Islet precursor cell (in vitro differentiated cells): ENCODE measurements around the gene IGFBP7.

ENCODE experiments used
- DNase-seq: peaks from one replicate; pipeline ENCODE4 v3.0.0-alpha.2; 2018

Gene IGFBP7

DNA sequence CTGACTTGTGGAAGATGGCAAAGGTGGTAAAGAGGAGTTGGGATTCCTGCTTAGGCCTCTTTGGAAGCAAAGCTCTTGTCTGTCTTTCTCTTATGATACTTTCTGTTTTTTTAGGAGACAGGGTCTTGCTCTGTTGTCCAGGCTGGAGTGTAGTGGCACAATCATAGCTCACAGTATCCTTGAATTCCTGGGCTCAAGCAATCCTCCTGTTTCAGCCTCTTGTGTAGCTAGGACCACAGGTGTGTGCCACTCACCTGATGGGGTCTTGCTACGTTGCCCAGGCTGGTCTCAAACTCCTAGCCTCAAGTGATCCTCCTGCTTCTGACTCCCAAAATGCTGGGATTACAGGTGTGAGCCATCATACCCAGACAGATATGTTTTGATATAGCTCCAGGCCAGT is 19.3 kb upstream of the IGFBP7 start:
- no peak for DNase-seq

DNA sequence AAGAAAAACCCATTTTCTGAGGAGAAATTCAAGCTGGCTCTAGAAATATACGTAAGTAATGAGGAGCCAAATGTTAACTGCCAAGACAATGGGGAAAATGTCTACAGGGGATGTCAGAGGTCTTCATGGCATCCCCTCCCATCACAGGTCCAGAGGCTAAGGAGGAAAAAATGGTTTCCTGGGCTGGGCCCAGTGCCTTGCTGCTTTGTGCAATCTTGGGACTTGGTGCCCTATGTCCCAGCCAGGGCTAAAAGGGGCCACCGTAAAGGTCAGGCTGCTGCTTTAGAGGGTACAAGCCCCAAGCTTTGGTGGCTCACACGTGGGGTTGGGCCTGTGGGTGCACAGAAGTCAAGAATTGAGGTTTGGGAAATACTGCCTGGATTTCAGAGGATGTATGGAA is 17.2 kb upstream of the IGFBP7 start:
- no peak for DNase-seq

DNA sequence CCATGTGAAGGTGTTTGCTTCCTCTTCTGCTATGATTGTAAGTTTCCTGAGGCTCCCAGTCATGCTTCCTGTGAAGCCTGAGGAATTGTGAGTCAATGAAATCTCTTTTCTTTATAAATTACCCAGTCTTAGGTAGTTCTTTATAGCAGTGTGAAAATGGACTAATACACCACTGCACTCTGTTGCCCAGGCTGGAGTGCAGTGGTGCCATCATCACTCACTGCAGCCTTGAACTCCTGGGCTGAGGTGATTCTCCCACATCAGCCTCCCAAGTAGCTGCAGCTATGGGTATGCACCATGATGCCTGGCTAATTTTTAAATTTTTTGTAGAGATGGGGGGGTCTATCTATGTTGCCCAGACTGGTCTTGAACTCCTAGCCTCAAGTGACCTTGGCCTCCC is 15.8 kb upstream of the IGFBP7 start:
- DNase-seq = no peak

DNA sequence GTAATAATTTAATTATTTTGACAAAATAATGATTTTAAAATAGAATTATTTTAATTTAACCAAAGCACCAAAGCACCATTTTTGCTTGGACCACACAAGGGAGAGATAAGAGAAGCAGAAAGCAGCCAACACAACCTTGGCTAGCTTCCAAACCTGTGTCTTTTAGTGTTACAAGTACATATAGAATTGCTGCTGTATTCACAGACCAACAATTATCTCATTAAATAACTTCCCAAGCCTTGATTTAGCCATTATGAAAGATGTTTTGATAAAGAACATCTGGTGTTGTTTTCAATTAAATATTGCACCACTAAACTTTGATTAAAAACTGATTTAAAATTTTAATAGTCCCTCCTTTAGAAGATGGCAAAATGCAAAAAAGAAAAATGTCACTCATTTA is 14.0 kb upstream of the IGFBP7 start:
- no peak for DNase-seq

DNA sequence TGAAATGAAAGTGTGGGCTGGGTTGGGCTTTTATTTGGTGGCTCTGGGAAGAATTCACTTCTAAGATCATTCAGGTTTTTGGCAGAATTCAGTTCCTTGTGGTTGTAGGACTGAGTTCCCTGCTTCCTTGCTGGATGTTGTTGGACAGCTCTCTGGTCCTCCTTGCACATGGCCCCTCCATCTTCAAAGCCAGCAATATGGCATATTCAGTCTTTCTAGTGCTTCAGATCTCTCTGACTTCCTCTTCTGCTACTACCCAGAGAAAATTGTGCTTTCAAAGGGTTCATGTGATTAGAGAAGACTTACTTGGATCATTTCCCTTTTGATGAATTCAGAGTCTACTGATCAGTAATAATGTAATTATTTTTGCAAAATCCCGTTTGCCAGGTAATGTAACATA is 12.8 kb upstream of the IGFBP7 start:
- DNase-seq = no peak

DNA sequence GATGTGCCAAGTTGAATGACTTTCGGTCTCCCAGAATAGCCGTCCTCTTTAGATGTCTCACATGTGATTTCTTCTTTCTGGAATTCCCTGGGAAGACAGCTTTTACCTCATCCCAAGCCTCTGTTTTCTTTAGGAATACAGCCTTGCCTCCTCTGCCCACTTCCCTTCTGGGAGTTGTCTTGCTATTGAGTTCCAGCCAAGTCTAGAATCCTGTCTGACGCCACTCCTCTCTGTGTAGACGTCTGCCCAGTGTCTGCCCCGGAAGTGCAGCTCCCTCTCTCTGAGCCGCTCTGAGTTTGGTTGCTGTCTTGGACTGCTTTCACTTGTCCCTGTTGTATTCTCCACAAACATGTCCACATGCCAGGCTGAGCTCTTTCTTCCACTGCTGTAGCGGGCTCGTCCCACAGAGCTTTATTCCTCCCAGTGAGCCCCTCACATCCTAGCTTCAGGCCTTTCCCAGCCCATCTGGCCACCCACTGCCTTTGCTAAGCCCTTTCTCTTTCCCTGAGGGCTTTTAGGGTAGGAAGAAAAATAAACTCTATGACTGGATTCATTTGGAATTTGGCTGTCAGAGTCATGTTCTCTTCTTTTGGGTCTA is 9.0 kb upstream of the IGFBP7 start:
- peak; percentile 82 for DNase-seq

DNA sequence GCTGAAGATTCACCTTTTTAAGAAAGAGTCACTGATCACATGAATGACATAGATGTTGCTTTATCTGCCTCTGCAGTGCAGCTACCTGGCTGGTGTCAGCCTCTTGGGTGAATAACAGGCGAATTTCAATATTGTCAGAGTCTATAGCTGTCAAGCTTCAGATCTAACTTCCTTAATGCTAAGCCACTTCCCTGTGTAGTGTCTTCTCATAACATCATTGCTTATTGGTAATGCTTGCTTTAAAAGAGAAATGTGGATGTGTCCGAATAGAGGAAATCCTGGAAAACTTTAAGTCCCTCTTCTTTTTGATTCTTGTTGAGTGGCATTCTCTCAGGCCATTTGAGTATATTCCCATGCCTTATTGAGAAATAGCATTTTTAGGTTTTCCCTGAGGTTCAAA is 7.3 kb upstream of the IGFBP7 start:
- no peak for DNase-seq

DNA sequence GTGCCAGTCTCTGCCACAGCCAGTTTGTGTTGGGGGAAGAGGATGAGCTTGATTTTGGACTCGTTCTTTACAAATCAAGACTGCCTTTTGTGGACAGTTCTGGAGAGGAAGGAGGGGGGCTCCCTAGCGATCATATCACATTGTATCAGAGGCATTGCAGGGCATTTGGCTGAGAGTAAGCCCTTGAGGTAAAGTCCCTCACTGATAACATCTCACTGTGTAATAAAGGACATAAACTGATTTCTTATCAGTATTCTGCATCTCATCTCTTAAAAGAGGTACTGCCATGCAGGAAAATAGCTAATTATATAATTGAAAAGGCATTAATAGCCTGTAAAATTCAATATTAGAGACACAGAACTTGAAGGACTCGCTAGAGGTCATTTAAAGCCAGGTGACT is 6.1 kb upstream of the IGFBP7 start:
- DNase-seq = no peak

DNA sequence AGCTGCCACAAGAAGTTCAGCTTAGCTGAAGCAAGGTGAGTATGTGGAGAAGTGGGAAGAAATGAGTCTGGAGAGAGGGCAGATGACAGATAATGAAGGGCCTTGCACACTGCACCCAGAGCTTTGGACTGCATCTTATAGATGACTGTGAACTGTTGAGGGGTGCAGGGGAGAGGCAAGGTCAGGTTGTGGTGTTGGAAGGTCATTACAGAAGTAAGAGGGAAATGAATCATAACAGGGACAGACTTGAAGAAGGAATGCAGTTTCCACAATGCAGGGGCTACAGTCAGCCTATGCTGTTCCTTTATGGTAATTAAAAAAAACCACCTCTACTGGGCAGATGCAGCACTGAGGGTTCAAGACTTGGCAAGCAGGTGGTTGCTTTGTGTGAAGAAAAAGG is 4.8 kb upstream of the IGFBP7 start:
- DNase-seq = no peak

DNA sequence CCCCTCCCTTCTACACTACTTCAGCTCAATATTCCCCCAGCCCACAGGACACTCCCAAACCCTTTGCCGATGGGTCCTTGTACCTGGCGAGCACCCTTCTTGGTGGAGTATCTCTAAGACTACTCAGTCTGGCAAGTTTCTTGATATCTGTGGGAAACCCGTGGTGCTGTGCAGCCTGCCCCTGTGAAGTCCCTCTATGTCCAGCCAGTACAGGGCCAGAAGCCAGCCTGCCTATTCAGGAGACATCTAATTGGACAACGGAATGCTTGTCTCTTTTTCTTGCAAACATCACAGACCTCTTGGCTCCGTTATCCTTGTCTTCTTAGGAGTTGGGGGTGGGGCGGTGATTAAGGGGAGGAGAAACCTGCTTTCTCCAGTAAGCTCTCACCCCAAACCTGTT is 3.7 kb upstream of the IGFBP7 start:
- peak; percentile 74 for DNase-seq

DNA sequence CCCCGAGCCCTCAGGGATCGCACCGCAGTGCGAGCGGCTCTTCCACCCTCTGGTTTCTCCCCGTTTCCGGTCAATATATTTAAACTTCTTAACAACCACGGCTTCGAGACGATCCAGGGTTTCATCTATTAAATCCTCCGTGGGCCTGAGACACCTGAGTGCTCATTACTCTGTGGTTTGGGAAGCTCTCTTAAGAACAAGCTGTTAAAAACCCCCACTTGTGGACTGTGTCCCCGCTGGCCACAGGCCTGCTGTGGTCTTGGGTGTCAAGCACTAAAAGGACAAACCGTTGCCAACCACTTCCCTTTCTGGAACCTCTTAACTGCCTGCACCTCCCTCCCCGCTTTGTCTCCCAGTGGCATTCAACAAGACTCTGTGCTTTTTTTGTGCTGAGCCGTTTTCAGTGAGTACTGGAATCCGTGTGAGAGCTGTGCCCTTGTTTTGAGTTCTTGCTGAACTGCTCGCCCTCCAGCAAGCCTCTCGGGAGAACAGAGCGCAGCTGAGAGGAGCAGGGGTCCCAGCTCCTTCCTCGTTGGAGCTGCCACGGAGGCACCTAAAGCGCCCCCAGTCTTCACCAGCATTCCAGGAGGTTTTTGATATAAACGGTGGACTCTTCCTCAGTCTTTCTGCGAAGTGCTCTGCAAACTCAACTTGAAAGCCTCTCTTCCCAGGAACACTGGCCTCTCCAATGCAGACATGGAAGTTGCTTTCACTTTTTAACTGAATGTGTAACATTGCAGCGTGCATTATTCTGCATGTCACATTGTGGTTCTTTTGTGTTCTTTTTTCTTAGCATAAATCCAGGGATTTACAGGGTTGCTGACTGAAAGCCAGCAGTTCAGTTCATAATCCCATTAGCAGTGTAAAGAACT is 691 bp upstream of the IGFBP7 start:
- peak; percentile 84 for DNase-seq

DNA sequence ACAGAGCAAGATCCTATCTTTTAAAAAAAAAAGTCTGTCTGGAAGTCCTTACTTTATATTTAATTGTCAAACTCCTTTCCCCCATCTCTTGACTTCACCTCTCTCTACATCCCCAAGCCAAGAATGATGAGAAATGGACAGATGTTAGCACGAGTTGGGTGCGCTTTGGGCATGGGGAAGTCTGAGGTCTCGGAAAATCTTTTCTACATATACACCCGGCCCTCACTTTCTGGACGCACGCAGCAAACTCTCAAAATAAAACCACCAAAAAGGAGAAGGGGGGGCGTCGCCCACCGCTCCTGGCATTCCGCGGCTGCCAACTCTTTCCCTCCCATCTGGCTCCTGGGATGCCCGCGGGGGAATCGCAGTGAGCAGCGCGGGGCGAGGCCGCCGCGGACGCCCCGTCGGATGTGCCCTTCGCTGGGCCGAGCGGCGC is 756 bp downstream of the IGFBP7 start:
- DNase-seq = no peak

DNA sequence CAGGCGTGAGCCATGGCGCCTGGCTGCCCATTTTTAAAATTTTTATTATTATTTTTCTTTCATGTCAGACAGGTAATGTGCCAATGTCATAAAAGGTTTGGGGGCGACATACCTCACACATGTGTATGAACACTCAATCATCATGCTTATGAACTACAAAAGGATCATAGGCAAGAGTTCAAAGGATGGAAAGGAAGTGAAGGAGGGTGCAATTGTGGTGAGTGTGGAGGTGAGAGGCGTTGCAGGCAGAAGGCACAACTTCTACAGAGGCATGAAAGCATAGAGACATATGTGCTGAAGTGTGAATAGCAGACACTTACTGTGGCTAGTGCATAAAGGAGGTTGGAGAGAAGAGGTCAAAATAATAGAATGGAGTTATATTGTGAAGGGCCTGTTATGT is 4.0 kb downstream of the IGFBP7 start:
- DNase-seq = no peak

DNA sequence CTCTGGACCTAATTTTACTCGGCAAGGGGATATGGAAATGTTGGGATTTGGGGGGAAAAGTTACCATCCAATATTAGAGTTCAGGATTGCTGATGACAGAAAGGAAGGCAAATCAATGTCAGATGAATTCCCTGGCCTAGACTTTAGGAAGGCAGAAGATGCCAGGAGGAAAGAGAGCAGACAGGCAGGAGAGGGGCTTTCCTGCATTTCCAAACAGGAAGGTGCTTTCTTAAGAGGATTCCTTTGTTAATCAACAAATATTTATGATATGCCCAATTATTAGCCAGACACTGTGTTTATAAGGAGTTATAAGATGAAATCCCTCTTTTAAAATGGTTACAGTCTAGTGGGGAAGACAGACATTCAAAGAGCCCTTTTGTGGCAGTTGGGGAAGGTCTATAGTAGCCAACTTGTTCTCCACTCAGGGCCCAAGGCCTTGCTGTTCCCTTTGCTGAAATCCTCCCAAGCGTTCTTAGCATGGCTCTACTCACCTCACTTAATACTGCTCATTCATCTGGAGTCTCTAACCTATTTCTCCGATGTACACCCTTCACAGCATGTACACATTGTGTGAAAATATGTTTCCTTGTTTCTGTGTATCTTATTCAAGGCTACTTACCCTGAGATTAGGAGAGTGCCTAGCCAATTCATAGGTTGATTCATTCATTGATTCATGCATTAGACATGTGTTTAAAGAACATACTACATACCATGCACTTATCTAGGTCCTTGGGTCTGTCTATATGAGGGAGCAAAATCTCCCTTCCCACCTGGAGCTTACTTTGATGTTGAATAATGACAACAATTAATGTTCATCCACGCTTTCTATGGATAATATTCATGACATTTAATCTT is 5.3 kb downstream of the IGFBP7 start:
- DNase-seq = no peak

DNA sequence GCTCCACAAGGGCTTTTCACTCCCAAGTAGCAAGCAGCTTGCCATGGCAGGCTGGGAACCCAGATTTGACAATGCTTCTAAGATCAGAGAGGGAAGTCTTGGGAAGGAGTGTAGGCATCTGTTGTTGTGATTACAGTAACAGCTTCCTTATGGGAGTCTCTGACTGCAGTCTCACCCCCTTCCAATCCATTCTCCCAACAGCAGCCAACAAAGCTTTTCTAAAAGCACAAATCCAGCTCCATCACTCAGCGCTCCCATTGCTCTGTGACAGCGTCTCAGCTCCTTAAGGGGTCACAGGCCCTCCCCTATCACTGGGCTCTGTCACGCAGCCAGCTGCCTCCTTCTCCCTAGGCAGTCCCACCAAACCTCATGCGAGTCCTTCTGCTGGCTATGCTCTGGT is 7.1 kb downstream of the IGFBP7 start:
- DNase-seq = no peak

DNA sequence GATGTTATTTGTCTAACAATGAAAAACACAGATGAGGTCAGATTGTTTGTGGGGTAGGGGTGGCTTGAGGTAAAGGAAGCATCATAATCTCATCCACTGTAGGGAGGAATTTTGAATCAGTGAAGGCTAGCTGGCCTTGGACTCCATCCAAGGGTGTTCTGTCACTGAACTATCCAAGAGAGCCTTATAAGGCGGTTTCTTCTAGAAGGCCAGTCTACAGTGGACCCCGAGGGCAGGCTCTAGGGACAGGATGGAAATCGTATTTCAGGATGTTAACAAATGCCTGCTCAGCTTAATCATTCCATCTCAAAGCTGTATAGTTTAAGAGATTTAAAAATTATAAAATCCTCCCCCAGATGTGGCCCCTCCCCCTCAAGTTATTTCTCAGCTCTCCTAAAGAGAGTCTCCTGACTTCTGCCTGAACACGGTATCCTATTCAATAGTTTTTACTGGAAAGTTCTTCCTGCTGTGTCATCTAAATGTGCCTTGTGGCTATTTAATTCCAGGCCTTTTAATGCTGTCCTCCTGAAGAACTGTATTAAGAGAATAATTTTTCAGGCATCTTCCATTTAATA is 8.0 kb downstream of the IGFBP7 start:
- DNase-seq = no peak

DNA sequence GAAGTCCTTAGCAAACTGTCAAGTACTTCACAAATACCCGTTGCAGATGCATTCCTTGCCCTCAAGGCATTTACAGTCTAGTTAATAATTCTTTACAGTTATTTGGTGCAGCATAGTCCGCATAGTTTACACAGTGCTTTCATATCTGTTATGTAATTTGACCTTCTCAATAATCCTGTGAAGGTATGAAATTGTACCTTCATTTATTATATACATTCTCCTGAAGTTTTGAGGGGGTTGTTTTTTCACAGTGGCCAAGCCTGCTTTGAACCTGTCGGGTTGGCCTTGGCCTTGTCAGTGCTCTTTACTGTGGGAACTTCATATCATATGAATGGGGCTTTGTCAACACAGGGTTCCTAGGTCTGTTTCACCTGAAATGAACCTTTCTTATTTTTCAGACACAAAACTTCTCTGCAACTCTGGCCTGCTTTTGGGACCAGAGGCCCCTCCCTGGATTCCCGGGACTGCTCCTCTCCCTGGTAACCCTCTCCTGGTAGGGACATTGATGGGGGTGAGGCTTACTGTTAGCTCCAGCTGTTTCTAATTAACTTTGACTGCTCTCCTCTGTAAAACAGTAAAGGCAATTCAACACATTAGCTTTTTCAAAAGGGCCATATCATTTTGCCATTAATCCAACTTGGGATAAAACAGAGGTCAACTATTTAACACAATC is 9.1 kb downstream of the IGFBP7 start:
- DNase-seq = peak; percentile 62

DNA sequence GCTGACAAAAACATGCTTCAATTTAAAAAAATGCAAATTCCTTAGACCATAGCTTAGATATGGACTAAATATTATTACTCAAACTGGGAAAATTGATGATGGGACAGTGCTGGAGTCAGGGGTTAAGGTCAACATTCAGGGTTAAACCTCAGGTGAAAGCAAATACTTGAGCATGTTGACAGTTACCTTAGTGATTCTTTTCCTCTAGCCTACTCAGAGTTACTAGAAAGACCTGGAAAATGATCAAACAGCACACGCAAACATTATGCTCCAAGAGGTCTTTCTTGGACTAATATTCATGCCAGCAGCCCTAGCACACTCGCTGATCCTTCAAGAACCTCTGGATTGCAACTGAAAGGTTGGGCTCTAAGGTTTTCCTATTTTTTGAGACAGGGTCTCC is 10.8 kb downstream of the IGFBP7 start:
- DNase-seq = no peak

DNA sequence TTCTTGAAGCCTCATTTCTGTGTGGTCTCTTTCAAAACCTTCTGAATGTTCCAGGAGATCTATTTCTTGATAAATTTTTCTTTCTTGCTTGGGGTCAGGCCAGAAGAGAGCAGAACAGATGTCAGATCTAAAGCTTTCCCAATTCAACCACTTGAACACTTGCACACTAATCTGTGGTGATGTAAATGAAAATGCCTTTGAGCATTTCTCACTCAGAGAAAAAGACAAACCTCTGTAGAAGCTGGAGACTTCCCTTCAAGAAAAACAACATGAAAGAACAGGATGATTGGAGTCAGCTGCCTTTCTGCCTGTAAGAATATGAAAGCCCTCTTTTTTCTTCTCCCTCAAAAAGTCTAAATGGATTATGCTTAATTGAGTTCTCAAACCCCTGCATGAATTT is 11.2 kb downstream of the IGFBP7 start:
- DNase-seq = no peak

DNA sequence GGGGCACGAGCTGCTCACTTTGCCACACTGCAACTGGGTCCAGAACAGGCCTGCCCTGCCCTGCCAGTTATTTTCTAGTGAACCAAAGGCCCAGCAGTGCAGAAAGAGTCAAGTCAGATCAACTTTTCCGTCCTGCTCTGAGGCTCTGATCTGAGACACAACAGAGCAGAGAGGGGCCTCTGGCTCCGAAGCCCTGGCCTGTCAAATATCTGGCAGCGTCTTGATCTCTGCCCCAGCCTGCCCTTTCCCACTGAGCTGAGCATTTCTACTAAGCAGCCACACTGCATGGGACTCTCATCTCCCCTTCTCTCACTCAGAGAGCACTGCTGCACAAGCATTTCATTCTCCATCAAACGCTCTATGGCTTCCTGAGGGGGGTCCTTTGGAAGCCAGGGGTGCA is 11.8 kb downstream of the IGFBP7 start:
- no peak for DNase-seq

DNA sequence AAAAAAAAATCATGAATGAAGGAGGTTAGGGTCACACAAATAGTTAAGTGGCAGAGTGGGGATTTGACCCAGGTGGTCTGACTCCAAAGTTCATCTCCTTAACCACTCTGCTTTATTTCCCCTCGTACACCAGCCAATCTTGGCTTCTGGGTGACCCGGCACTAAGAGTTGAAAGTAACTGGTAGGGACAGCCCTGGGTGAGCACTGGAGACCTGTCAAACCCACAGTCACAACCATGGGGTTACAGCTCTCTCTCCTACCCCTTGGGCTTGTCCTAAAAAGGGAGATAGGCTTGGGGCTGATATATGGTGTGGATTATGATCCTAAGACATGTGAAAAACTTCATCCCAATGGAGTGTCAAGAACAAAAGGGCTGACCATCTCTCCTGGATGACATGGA is 12.5 kb downstream of the IGFBP7 start:
- no peak for DNase-seq

DNA sequence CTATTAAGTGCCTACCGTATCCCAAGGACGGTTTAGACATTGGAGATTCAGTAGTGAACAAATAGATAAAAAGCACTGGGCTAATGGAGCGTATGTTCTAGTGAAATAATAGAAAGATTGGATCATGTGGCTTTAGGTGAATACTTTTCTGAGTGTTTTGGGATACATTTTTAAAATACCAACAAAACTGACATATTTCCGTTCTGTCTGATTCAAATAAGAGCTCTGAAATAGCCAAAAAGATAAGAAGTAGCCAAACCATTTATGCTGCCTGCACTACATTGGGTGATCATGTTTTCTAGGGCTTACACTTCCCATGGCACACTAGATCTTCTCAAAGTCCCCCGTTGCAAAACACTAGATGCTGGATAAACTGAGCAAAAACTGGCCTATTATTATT is 14.2 kb downstream of the IGFBP7 start:
- no peak for DNase-seq

DNA sequence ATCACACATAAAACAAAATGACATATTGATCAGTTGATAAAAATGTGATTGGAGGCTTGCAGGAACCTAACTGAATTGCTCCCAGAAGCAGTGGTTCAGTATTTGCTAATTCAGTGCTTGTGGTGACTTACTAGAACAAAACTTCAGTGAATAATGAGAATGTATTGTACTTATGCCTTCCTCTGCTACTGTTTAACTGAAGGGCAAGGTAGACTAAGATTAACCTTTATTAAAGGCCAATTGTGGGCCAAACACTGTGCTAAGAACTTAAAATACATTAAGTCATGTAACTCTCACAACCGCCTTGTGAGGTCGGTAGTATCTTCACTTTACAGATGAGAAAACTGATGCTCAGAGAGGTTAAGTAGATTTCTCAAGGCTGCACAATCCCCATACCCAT is 14.9 kb downstream of the IGFBP7 start:
- no peak for DNase-seq
